Large intestine (tissue), 3 donors: ENCODE results near the gene LGALS1. TPM values are rescaled to one million over a fixed set of nuclear protein-coding genes. Genes with fewer than 3 reads are reported as not detected.

ENCODE experiments used
- DNase-seq, 2 donors: peaks; one replicate each; pipeline versions ENCODE4 v3.0.0 to v3.0.0-alpha.2; 2013
- H3K27ac ChIP-seq: one replicate; pipeline ENCODE4 v1.5.1; 2013; ENCODE audit warnings: low read length
- H3K27me3 ChIP-seq: 2 replicates; pipeline ENCODE4 v1.6.1; 2013; ENCODE audit warnings: low read length; ENCODE audit not compliant: control insufficient read depth, insufficient read depth
- H3K36me3 ChIP-seq: 2 replicates; pipeline ENCODE4 v1.6.1; 2013; ENCODE audit warnings: low read length; ENCODE audit not compliant: control insufficient read depth, insufficient read depth
- H3K4me1 ChIP-seq: one replicate; pipeline ENCODE4 v1.6.1; 2013; ENCODE audit warnings: low read length; ENCODE audit not compliant: control insufficient read depth, insufficient read depth
- H3K4me3 ChIP-seq: one replicate; pipeline ENCODE4 v1.5.1; 2013; ENCODE audit warnings: low read length
- H3K9me3 ChIP-seq: one replicate; pipeline ENCODE4 v1.6.1; 2013; ENCODE audit warnings: mild to moderate bottlenecking, low read depth, low read length, moderate library complexity; ENCODE audit not compliant: control insufficient read depth
- WGBS: methylation state at CpG from one replicate; pipeline ENCODE4 v1.1.5; 2013; ENCODE audit warnings: low lambda C conversion rate; ENCODE audit not compliant: insufficient coverage; 5-methylcytosine and 5-hydroxymethylcytosine counted together
- polyA plus RNA-seq: library from polyadenylated mRNA; unstranded; fragments of 120-200 nt; gene quantifications from one replicate; pipeline ENCODE4 v1.2.1, GENCODE V29; 2013

Gene LGALS1
- polyA plus RNA-seq, 1 donor: 644 TPM

GRCh38 chr22:37676736-37677492 lies 1.5 kb downstream of the LGALS1 start:
- Histone ChIP-seq H3K27ac (peak overlapping the region; percentile 89), H3K4me1 (peaks cover 26% of the 10 kb centered on the region), H3K9me3 (peaks cover 3% of the 10 kb centered on the region), H3K36me3 (peaks cover 9% of the 10 kb centered on the region), H3K4me3 (peak overlapping the region; percentile 52), H3K27me3 (no peaks in the 10 kb centered on the region)
- WGBS: no CpG with 5 or more reads among the region's 42 CpGs
- DNase-seq: peak; percentile 82 to 87

GRCh38 chr22:37677493-37677974 lies 2.1 kb downstream of the LGALS1 start:
- peaks cover 9% of the 10 kb centered on the region for H3K36me3 ChIP-seq
- 80% methylated on average over 1 of the region's 15 CpGs for WGBS
- peaks cover 3% of the 10 kb centered on the region for H3K9me3 ChIP-seq
- DNase-seq: no peak
- H3K27ac ChIP-seq: no peak overlapping the region
- peak overlapping the region; percentile 52 for H3K4me3 ChIP-seq
- no peaks in the 10 kb centered on the region for H3K27me3 ChIP-seq
- peaks cover 26% of the 10 kb centered on the region for H3K4me1 ChIP-seq

GRCh38 chr22:37678372-37678771 lies 2.9 kb downstream of the LGALS1 start:
- no peak overlapping the region for H3K27ac ChIP-seq

GRCh38 chr22:37679670-37680069 lies 4.2 kb downstream of the LGALS1 start:
- H3K9me3 ChIP-seq: peaks cover 3% of the 10 kb centered on the region
- H3K27ac ChIP-seq: no peak overlapping the region
- peaks cover 24% of the 10 kb centered on the region for H3K4me1 ChIP-seq
- peaks cover 9% of the 10 kb centered on the region for H3K36me3 ChIP-seq
- no peaks in the 10 kb centered on the region for H3K27me3 ChIP-seq
- WGBS: no CpG with 5 or more reads among the region's 8 CpGs
- DNase-seq: no peak
- H3K4me3 ChIP-seq: no peak overlapping the region

More at GRCh38 chr22:37678372-37678771, 2.9 kb downstream of the LGALS1 start:
- Histone ChIP-seq H3K4me1 (peaks cover 26% of the 10 kb centered on the region), H3K27me3 (no peaks in the 10 kb centered on the region), H3K36me3 (peaks cover 9% of the 10 kb centered on the region), H3K9me3 (peaks cover 3% of the 10 kb centered on the region), H3K4me3 (no peak overlapping the region)
- no peak for DNase-seq
- no CpG with 5 or more reads among the region's 18 CpGs for WGBS

- Histone ChIP-seq H3K4me1 (peaks cover 22% of the 10 kb centered on the region), H3K27me3 (no peaks in the 10 kb centered on the region), H3K4me3 (no peak overlapping the region), H3K36me3 (peaks cover 9% of the 10 kb centered on the region), H3K9me3 (peaks cover 3% of the 10 kb centered on the region), H3K27ac (no peak overlapping the region)
- 100% methylated on average over 1 of the region's 7 CpGs for WGBS
- no peak for DNase-seq
These were observed 4.9 kb downstream of the LGALS1 start for GRCh38 chr22:37680191-37680851.

- no peaks in the 10 kb centered on the region for H3K27me3 ChIP-seq
- peaks cover 9% of the 10 kb centered on the region for H3K36me3 ChIP-seq
- H3K27ac ChIP-seq: no peak overlapping the region
- H3K9me3 ChIP-seq: peaks cover 3% of the 10 kb centered on the region
- peaks cover 23% of the 10 kb centered on the region for H3K4me1 ChIP-seq
- WGBS: no CpG with 5 or more reads among the region's 2 CpGs
- H3K4me3 ChIP-seq: no peak overlapping the region
- DNase-seq: peak in 1 of 2 donors; percentile 35
These were observed 5.6 kb downstream of the LGALS1 start for GRCh38 chr22:37681001-37681424.

- Histone ChIP-seq H3K27me3 (no peaks in the 10 kb centered on the region), H3K36me3 (peaks cover 9% of the 10 kb centered on the region), H3K4me3 (no peak overlapping the region), H3K9me3 (peaks cover 3% of the 10 kb centered on the region), H3K4me1 (peaks cover 24% of the 10 kb centered on the region), H3K27ac (no peak overlapping the region)
- peak; percentile 73 to 79 for DNase-seq
- no CpG with 5 or more reads among the region's 6 CpGs for WGBS
These were observed 6.2 kb downstream of the LGALS1 start for GRCh38 chr22:37681556-37682049.

GRCh38 chr22:37684803-37685615 lies 9.6 kb downstream of the LGALS1 start:
- Histone ChIP-seq H3K27me3 (no peaks in the 10 kb centered on the region), H3K27ac (peak overlapping the region; percentile 93), H3K4me3 (no peak overlapping the region), H3K4me1 (peaks cover 21% of the 10 kb centered on the region), H3K9me3 (no peaks in the 10 kb centered on the region), H3K36me3 (peaks cover 16% of the 10 kb centered on the region)
- WGBS: no CpG with 5 or more reads among the region's 16 CpGs
- DNase-seq: peak; percentile 63 to 85

- Histone ChIP-seq H3K4me1 (peaks cover 17% of the 10 kb centered on the region), H3K9me3 (no peaks in the 10 kb centered on the region), H3K36me3 (peaks cover 27% of the 10 kb centered on the region), H3K27ac (peak within 1 kb of the TSS; percentile 93), H3K4me3 (peak within 1 kb of the TSS; percentile 92), H3K27me3 (no peaks in the 10 kb centered on the region)
- WGBS: 50% methylated on average over 2 of the region's 62 CpGs
- DNase-seq: peak; percentile 81 to 94
These were observed 10.9 kb downstream of the LGALS1 start, which contains the start of gene NOL12 for GRCh38 chr22:37686002-37686982. Gene NOL12 (plus strand): TSS chr22:37686343. CDS start chr22:37686393, 50 bp downstream.
